OCI-LY1 (cell line): Measurements from ENCODE around the gene ZSWIM5.

Source experiments
- EZH2 ChIP-seq: fragments of 200-600 bp; sonication (generic), shearing (Covaris generic); IDR thresholded peaks from 2 replicates; pipeline ENCODE4 v1.8.0; 2017; ENCODE audit warnings: borderline replicate concordance, mixed run types, mild to moderate bottlenecking, antibody characterized with exemption, low read length, moderate library complexity, mixed read lengths
- TF ChIP-seq, protein P1 (sequence below): fragments of 200-600 bp; sonication (generic), shearing (Covaris generic); IDR thresholded peaks from 2 replicates; pipeline ENCODE4 v1.5.1; 2017; ENCODE audit warnings: mild to moderate bottlenecking, antibody characterized with exemption, low read length, moderate library complexity, mixed read lengths

GRCh38 chr1:45246760-45247159 is 40.4 kb upstream of the ZSWIM5 start:
- TF ChIP-seq, protein P1, sequence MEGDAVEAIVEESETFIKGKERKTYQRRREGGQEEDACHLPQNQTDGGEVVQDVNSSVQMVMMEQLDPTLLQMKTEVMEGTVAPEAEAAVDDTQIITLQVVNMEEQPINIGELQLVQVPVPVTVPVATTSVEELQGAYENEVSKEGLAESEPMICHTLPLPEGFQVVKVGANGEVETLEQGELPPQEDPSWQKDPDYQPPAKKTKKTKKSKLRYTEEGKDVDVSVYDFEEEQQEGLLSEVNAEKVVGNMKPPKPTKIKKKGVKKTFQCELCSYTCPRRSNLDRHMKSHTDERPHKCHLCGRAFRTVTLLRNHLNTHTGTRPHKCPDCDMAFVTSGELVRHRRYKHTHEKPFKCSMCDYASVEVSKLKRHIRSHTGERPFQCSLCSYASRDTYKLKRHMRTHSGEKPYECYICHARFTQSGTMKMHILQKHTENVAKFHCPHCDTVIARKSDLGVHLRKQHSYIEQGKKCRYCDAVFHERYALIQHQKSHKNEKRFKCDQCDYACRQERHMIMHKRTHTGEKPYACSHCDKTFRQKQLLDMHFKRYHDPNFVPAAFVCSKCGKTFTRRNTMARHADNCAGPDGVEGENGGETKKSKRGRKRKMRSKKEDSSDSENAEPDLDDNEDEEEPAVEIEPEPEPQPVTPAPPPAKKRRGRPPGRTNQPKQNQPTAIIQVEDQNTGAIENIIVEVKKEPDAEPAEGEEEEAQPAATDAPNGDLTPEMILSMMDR: no peak
- TF ChIP-seq EZH2: no peak
